Activated T-cell treated with anti-CD3 and anti-CD28 coated beads for 1 hour (primary cell): ENCODE measurements around the gene C22orf42.
"Not testable (repeated sequence)": the region's sequence is repeated elsewhere in the genome, so short reads cannot be mapped to it uniquely, and the experiment has no call there.

Source experiments
- DNase-seq: peaks from one replicate; pipeline ENCODE4 v3.0.0-alpha.2; 2020; ENCODE audit warnings: low read depth

The C22orf42 gene

GRCh38 chr22:32185821-32186220 lies 26.7 kb upstream of the C22orf42 start:
- no peak for DNase-seq

GRCh38 chr22:32183625-32184024 lies 24.5 kb upstream of the C22orf42 start:
- DNase-seq: no peak

- DNase-seq: no peak
Observed at GRCh38 chr22:32181043-32181442, 21.9 kb upstream of the C22orf42 start.

GRCh38 chr22:32177221-32177765 lies 18.2 kb upstream of the C22orf42 start:
- no peak for DNase-seq

DNA sequence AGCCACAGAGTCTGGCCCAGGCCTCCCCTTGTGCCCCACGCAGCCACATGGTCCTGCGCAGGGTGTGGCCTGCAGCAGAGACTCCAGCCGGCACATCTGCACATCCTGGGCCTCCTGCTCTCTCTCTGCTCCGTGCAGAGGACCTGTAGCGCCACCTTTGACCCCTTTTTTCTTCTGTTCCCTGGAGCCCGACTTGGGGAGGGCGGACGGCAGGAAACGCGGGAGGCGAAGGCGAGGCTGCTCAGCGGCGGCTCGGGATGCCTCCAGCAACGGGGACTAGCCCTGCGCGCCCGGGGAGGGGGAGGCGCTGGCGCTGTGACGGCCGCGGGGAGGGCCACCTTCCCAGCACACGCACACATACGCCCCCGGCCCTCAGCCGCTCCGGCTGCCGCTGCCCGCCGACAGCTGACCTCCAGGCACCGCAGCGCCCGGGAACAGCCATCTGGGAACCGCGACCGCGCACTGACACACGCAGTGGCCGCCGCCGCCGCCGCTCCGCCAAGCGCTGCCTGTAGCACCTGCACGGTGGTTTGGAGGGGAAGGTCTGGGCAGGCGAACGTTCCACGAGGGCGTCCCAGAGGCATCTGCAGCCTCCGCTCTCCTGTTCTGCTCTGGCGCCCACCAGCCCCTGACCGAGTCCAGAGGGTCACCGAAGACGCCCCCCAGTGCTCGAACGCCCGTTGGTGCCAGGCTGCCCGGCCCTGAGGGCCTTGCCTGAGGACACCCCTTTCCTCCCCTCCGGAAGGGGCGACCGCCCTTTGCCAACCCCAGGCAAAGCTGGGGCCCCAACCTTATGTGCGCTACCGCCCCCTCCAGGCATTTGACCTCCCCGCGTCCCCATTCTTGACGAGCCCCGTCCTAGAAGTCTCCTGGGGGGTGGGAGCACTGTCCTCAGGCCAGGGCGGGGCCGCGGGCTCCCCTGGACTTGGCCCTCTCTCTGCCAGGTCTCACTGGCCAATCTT lies 16.9 kb upstream of the C22orf42 start:
- DNase-seq: no peak

- no peak for DNase-seq
Observed at GRCh38 chr22:32175115-32175514, 16.0 kb upstream of the C22orf42 start.

GRCh38 chr22:32165681-32166080 lies 6.6 kb upstream of the C22orf42 start:
- no peak for DNase-seq

- no peak for DNase-seq
Observed at GRCh38 chr22:32164075-32164860, 5.2 kb upstream of the C22orf42 start.

DNA sequence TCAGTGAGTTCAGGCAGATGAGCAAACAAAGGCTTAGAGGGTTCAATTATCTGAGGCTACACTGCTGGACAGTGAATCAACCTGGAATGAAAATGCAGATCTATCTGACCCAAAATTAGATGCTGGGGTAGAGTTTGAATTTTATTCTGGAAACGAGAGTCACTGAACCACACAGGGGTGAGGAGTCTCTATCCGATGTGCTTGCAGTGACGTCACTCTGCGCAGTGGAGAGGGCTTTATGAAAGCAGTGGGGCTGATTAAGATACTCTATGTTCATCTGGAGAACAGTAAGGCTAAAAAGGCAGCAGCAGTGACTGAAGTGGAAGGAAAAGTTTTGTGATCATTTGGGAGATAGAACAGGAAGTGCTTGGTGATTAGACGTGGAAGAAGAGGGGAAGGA lies 1.3 kb upstream of the C22orf42 start:
- DNase-seq: not testable (repeated sequence)

DNA sequence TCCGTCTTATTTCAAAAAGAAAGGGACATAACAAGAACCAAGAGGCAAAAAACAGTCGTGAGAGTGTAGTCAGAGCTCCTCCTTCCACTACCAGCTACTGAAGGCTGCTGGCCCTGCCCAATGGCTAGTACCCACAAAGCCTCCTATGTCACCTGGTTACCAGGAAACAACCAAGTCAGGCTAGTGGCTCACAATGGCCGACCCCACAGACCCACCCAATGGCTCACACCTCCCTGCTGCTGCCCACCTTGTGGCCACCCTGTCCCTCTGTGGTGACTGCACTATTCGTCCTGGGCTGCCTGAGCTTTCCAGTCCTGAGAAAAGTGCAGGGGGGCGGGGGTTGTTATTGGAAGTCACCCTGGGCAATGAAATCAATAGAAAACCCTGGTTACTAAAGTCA lies 1.5 kb downstream of the C22orf42 start:
- not testable (repeated sequence) for DNase-seq

- DNase-seq: not testable (repeated sequence)
Observed at GRCh38 chr22:32154727-32155126, 4.4 kb downstream of the C22orf42 start.

DNA sequence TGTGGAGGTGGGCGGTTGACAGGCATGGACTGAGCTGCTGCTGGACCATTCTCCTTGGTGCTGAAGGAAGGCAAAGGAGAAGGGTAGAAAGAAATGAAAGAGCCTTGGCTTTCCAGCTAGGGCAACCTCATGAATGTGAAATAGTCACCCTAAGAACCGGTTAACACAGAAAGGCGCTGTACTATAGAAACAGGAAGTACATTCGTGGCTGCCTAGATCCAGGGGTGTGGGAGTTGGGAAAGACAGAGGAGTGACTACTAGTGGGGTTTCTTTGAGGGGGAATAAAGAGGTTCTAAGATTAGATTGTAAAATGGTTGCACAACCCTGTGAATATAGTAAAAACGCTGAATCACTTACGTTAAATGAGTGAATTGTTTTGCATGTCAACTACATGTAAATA lies 7.5 kb downstream of the C22orf42 start:
- DNase-seq: not testable (repeated sequence)

- not testable (repeated sequence) for DNase-seq
Observed at GRCh38 chr22:32150647-32151046, 8.5 kb downstream of the C22orf42 start.

- not testable (repeated sequence) for DNase-seq
Observed at GRCh38 chr22:32148372-32148771, 10.7 kb downstream of the C22orf42 start.

- DNase-seq: not testable (repeated sequence)
Observed at GRCh38 chr22:32147128-32147527, 12.0 kb downstream of the C22orf42 start.

- DNase-seq: no peak
Observed at GRCh38 chr22:32144496-32145274, 14.4 kb downstream of the C22orf42 start.

GRCh38 chr22:32142600-32142999 lies 16.5 kb downstream of the C22orf42 start:
- DNase-seq: no peak

- not testable (repeated sequence) for DNase-seq
Observed at GRCh38 chr22:32140688-32141087, 18.4 kb downstream of the C22orf42 start.

- DNase-seq: not testable (repeated sequence)
Observed at GRCh38 chr22:32138576-32138975, 20.5 kb downstream of the C22orf42 start.

DNA sequence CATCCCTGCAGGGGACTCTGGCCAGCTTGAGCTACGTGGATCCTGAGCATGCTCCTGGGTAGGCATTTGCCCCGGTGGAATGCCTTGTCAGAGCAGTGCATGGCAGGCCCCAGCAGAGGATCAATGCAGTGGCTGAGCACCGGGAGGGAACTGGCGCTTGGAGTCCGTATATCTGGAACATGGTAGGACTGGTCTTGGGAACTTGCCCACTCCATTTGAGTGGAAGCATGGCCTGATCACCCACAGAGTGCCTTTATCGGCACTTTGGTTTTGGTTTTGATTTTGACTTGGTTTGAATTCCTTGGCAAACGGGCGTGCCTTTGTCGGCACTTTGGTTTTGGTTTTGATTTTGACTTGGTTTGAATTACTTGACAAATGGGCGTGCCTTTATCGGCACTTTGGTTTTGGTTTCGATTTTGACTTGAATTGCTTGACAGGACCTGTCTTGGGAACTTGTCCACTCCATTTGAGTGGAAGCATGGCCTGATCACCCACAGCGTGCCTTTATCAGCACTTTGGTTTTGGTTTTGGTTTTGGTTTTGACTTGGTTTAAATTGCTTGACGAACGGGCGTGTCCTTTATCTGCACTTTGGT lies 21.3 kb downstream of the C22orf42 start:
- DNase-seq: peak; percentile 12

GRCh38 chr22:32136881-32137280 lies 22.2 kb downstream of the C22orf42 start:
- DNase-seq: not testable (repeated sequence)
